AG10803 (cell line): Measurements from ENCODE around the gene TRAPPC14.
A peak's percentile ranks its signal among the peaks of the same experiment; 100 is the strongest.

ENCODE experiments used
- DNase-seq: peaks from one replicate; pipeline ENCODE4 v3.0.0; 2010; ENCODE audit warnings: low read depth
- H3K4me3 ChIP-seq: 2 replicates; pipeline ENCODE4 v1.5.1; 2011; ENCODE audit warnings: mild to moderate bottlenecking, low read length, control low read depth
- CTCF ChIP-seq: conservative IDR thresholded peaks from 2 replicates; pipeline ENCODE4 v1.5.1; 2011; ENCODE audit warnings: mild to moderate bottlenecking, low read length, control low read depth, inconsistent platforms

The TRAPPC14 gene

GRCh38 chr7:100170101-100170897 is 11.8 kb upstream of the TRAPPC14 start:
- no peak for DNase-seq
- no peak overlapping the region for H3K4me3 ChIP-seq
- TF ChIP-seq CTCF, result no peak

- DNase-seq, result no peak
- no peak for TF ChIP-seq CTCF
- H3K4me3 ChIP-seq, result no peak overlapping the region
Observed at GRCh38 chr7:100169147-100169850, 10.8 kb upstream of the TRAPPC14 start.

- H3K4me3 ChIP-seq, result peak overlapping the region; percentile 59
- no peak for TF ChIP-seq CTCF
- peak; percentile 9 for DNase-seq
Observed at GRCh38 chr7:100167912-100168323, 9.4 kb upstream of the TRAPPC14 start.

GRCh38 chr7:100166970-100167911 is 8.7 kb upstream of the TRAPPC14 start:
- TF ChIP-seq CTCF, result no peak
- no peak for DNase-seq
- H3K4me3 ChIP-seq, result peak overlapping the region; percentile 59

GRCh38 chr7:100166317-100166940 is 7.9 kb upstream of the TRAPPC14 start:
- H3K4me3 ChIP-seq, result no peak overlapping the region
- no peak for TF ChIP-seq CTCF
- DNase-seq, result no peak

- no peak overlapping the region for H3K4me3 ChIP-seq
- DNase-seq, result no peak
- TF ChIP-seq CTCF, result no peak
Observed at GRCh38 chr7:100163871-100164270, 5.3 kb upstream of the TRAPPC14 start.
